Measurements from ENCODE around the gene MAP1S. TPM values are rescaled to one million over a fixed set of nuclear protein-coding genes. Genes with fewer than 3 reads are reported as not detected.

Gene MAP1S
- total and polyA plus RNA-seq, 10 donors: 15.0 to 63.1 (median 35.5) TPM

- no peak for TF ChIP-seq POLR2AphosphoS5 (IDR thresholded peaks at IDR 0.05)
- no peak for TF ChIP-seq CTCF (IDR thresholded peaks at IDR 0.05 in 8 of 11, conservative IDR thresholded peaks at IDR 0.05 in 3 of 11)
- TF ChIP-seq POLR2A (IDR thresholded peaks at IDR 0.05): no peak
- intact Hi-C loops (cut with DNase I; ENCODE audit: low total_unique reads): no loop called here
- Histone ChIP-seq H3K27me3 (replicated peaks in 1 of 7) (peaks cover 0 to 84% (median 21%) of the 10 kb centered on the region in 7 donors), H3K27ac (no peak overlapping the region), H3K4me3 (no peak overlapping the region), H3K9me3 (no peaks in the 10 kb centered on the region), H3K4me1 (peaks cover 3 to 10% (median 8%) of the 10 kb centered on the region in 6 donors), H3K36me3 (no peaks in the 10 kb centered on the region)
- WGBS, 5 donors: 76 to 87% (median 81%) methylated on average over 4 of the region's 4 CpGs
- no peak for DNase-seq
Observed at GRCh38 chr19:17692566-17692965, 26.7 kb upstream of the MAP1S start.

DNA sequence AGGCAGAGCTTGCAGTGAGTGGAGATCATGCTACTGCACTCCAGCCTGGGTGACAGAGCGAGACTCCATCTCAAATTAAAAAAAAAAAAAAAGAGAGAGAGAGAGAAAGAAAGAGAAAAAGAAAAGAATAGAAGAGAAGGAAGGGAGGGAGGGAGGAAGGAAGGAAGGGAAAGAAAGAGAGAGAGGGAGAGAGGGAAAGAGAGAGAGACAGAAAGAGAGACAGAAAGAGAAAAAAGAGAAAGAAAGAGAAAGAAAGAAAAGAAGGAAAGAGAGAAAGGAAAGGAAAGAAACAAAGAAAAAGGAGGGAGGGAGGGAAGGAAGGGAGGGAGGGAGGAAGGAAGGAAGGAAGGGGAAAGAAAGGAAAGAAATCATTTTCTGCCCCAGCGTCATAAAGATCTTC lies 24.1 kb upstream of the MAP1S start:
- Histone ChIP-seq H3K9me3 (no peaks in the 10 kb centered on the region), H3K4me3 (no peak overlapping the region), H3K36me3 (no peaks in the 10 kb centered on the region), H3K27me3 (replicated peaks in 1 of 7) (peaks cover 0 to 84% (median 4%) of the 10 kb centered on the region in 7 donors), H3K27ac (no peak overlapping the region), H3K4me1 (no peaks in the 10 kb centered on the region)
- 56 to 76% (median 67%) methylated on average over 2 of the region's 2 CpGs for WGBS, 5 donors
- no peak for DNase-seq
- intact Hi-C loops (cut with DNase I; ENCODE audit: low total_unique reads): no loop called here
- no peak for TF ChIP-seq POLR2AphosphoS5 (IDR thresholded peaks at IDR 0.05)
- no peak for TF ChIP-seq POLR2A (IDR thresholded peaks at IDR 0.05)
- no peak for TF ChIP-seq CTCF (IDR thresholded peaks at IDR 0.05 in 8 of 11, conservative IDR thresholded peaks at IDR 0.05 in 3 of 11)

DNA sequence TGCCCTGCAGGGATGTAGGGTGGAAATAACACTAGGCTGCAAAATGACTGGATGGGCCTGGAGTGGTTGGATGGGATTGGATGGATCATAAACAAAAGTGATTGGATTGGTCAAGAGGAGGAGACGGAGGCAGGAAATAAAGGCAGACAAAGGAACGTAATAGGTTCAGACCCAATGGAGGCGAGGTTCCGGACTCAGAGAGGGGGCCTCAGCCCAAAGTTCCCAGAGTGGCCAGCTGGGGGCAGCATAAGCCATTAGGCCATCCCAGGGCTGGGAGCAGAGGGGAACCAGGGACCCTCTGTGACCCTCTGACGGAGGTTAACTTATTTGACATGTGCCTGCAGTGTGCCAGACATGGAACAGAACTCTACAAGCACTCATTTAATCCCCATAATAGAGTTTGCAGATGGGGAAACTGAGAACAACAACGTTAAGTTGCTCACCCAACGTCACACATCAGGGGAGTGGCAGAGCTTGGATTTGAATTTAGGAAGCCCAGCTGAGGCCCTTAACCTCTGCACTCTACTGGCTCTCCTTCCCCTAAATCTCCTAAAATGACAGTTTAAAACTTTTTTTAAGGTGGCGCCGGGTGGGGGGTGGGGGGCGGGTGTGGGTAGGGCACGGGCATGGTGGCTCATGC lies 15.3 kb upstream of the MAP1S start:
- 26 to 51% (median 45%) methylated on average over 7 to 11 of the region's 11 CpGs for WGBS, 5 donors
- peaks cover 0 to 7% (median 2%) of the 10 kb centered on the region in 6 donors for H3K4me1 ChIP-seq
- TF ChIP-seq POLR2AphosphoS5 (IDR thresholded peaks at IDR 0.05) (no peak), POLR2A (IDR thresholded peaks at IDR 0.05) (no peak), CTCF (IDR thresholded peaks at IDR 0.05 in 8 of 11, conservative IDR thresholded peaks at IDR 0.05 in 3 of 11) (peak; percentile 84 to 96 (median 93))
- H3K9me3 ChIP-seq: no peaks in the 10 kb centered on the region
- intact Hi-C loops (cut with DNase I; ENCODE audit: low total_unique reads): no loop called here
- H3K4me3 ChIP-seq: no peak overlapping the region
- peaks cover 0 to 36% (median 0%) of the 10 kb centered on the region in 7 donors for H3K27me3 ChIP-seq (replicated peaks in 1 of 7)
- peak; percentile 89 for DNase-seq
- no peaks in the 10 kb centered on the region for H3K36me3 ChIP-seq
- H3K27ac ChIP-seq: no peak overlapping the region

- peaks cover 0 to 13% (median 0%) of the 10 kb centered on the region in 7 donors for H3K27me3 ChIP-seq (replicated peaks in 1 of 7)
- no peaks in the 10 kb centered on the region for H3K36me3 ChIP-seq
- H3K9me3 ChIP-seq: no peaks in the 10 kb centered on the region
- no peak overlapping the region for H3K4me3 ChIP-seq
- peaks cover 0 to 7% (median 2%) of the 10 kb centered on the region in 6 donors for H3K4me1 ChIP-seq
- no peak for DNase-seq
- intact Hi-C loops (cut with DNase I; ENCODE audit: low total_unique reads): loop anchor here (5.0 kb wide), 1 partner anchor 146 kb away; no protein-coding TSS in a partner anchor
- WGBS, 5 donors: 50 to 68% (median 62%) methylated on average over 17 of the region's 17 CpGs
- TF ChIP-seq POLR2AphosphoS5 (IDR thresholded peaks at IDR 0.05) (no peak), CTCF (IDR thresholded peaks at IDR 0.05 in 8 of 11, conservative IDR thresholded peaks at IDR 0.05 in 3 of 11) (no peak), POLR2A (IDR thresholded peaks at IDR 0.05) (no peak)
- no peak overlapping the region for H3K27ac ChIP-seq
Observed at GRCh38 chr19:17706750-17707181, 12.5 kb upstream of the MAP1S start.

All from spleen (tissue), 11 donors.